Nephron progenitor cell (in vitro differentiated cells): ENCODE data around the gene P2RX5.

Source experiments
- DNase-seq: peaks from one replicate; pipeline ENCODE4 v3.0.0; 2021
- H3K27ac Mint-ChIP-seq: 2 replicates; pipeline ENCODE4 v1.8.0; 2021; ENCODE audit warnings: mild to moderate bottlenecking, moderate library complexity, mixed read lengths
- H3K27me3 Mint-ChIP-seq: 2 replicates; pipeline ENCODE4 v1.8.0; 2021; ENCODE audit warnings: mild to moderate bottlenecking, low read depth, mixed read lengths; ENCODE audit not compliant: poor library complexity
- H3K36me3 Mint-ChIP-seq: 2 replicates; pipeline ENCODE4 v1.8.0; 2021; ENCODE audit warnings: low read depth, mixed read lengths
- H3K4me1 Mint-ChIP-seq: 2 replicates; pipeline ENCODE4 v1.8.0; 2021; ENCODE audit warnings: mixed read lengths
- H3K4me3 Mint-ChIP-seq: 2 replicates; pipeline ENCODE4 v1.8.0; 2021; ENCODE audit warnings: mild to moderate bottlenecking, moderate library complexity, mixed read lengths
- H3K9me3 Mint-ChIP-seq: 2 replicates; pipeline ENCODE4 v1.8.0; 2021; ENCODE audit warnings: mild to moderate bottlenecking, moderate library complexity, mixed read lengths
- CTCF ChIP-seq: fragments of 200-600 bp; sonication (generic); IDR thresholded peaks from 2 replicates; pipeline ENCODE4 v1.5.0; 2021; ENCODE audit warnings: antibody characterized with exemption

P2RX5 gene

GRCh38 chr17:3656353-3656752 lies 39.6 kb downstream of the P2RX5 start:
- no peak for DNase-seq
- no peaks in the 10 kb centered on the region for H3K9me3 Mint-ChIP-seq
- H3K4me3 Mint-ChIP-seq: no peak overlapping the region
- no peak overlapping the region for H3K27ac Mint-ChIP-seq
- H3K27me3 Mint-ChIP-seq: no peaks in the 10 kb centered on the region
- H3K4me1 Mint-ChIP-seq: peaks cover 6% of the 10 kb centered on the region
- H3K36me3 Mint-ChIP-seq: no peaks in the 10 kb centered on the region
- no peak for TF ChIP-seq CTCF

GRCh38 chr17:3655766-3656165 lies 40.2 kb downstream of the P2RX5 start:
- Mint-ChIP-seq H3K4me1 (peaks cover 6% of the 10 kb centered on the region), H3K36me3 (no peaks in the 10 kb centered on the region), H3K4me3 (no peak overlapping the region), H3K9me3 (no peaks in the 10 kb centered on the region), H3K27me3 (no peaks in the 10 kb centered on the region), H3K27ac (no peak overlapping the region)
- TF ChIP-seq CTCF: no peak
- no peak for DNase-seq

- Mint-ChIP-seq H3K4me1 (peaks cover 26% of the 10 kb centered on the region), H3K4me3 (no peak overlapping the region), H3K27ac (peak overlapping the region; percentile 97), H3K9me3 (no peaks in the 10 kb centered on the region), H3K36me3 (peaks cover 4% of the 10 kb centered on the region), H3K27me3 (peaks cover 3% of the 10 kb centered on the region)
- peak; percentile 68 for DNase-seq
- TF ChIP-seq CTCF: peak; percentile 46
These were observed 48.0 kb downstream of the P2RX5 start for GRCh38 chr17:3647769-3648555.

GRCh38 chr17:3647251-3647650 lies 48.7 kb downstream of the P2RX5 start:
- Mint-ChIP-seq H3K4me1 (peaks cover 26% of the 10 kb centered on the region), H3K36me3 (peaks cover 4% of the 10 kb centered on the region), H3K27me3 (peaks cover 3% of the 10 kb centered on the region), H3K27ac (peak overlapping the region; percentile 97), H3K4me3 (no peak overlapping the region), H3K9me3 (no peaks in the 10 kb centered on the region)
- no peak for TF ChIP-seq CTCF
- DNase-seq: no peak

- H3K4me3 Mint-ChIP-seq: no peak overlapping the region
- no peak for DNase-seq
- H3K27me3 Mint-ChIP-seq: peaks cover 3% of the 10 kb centered on the region
- TF ChIP-seq CTCF: no peak
- H3K36me3 Mint-ChIP-seq: peaks cover 9% of the 10 kb centered on the region
- peaks cover 39% of the 10 kb centered on the region for H3K4me1 Mint-ChIP-seq
- no peaks in the 10 kb centered on the region for H3K9me3 Mint-ChIP-seq
- H3K27ac Mint-ChIP-seq: peak overlapping the region; percentile 13
These were observed 50.6 kb downstream of the P2RX5 start for GRCh38 chr17:3645310-3645709.

- Mint-ChIP-seq H3K27ac (no peak overlapping the region), H3K36me3 (peaks cover 9% of the 10 kb centered on the region), H3K4me1 (peaks cover 50% of the 10 kb centered on the region), H3K9me3 (no peaks in the 10 kb centered on the region), H3K27me3 (peaks cover 3% of the 10 kb centered on the region), H3K4me3 (no peak overlapping the region)
- DNase-seq: no peak
- TF ChIP-seq CTCF: no peak
These were observed 52.0 kb downstream of the P2RX5 start for GRCh38 chr17:3643889-3644349.
